DMS53 treated with DMSO at 0.1 percent for 48 hours (cell line): ENCODE measurements around the gene ZNF575.
"Not testable (repeated sequence)": the region's sequence is repeated elsewhere in the genome, so short reads cannot be mapped to it uniquely, and the experiment has no call there.

ENCODE experiments used
- DNase-seq: peaks from one replicate; lab custom pipeline; 2025; ENCODE audit not compliant: unreplicated experiment; lab: John Stamatoyannopoulos, UW

The ZNF575 gene

GRCh38 chr19:43507880-43508279 is 25.1 kb upstream of the ZNF575 start:
- DNase-seq, result no peak

- no peak for DNase-seq
These were observed 22.3 kb upstream of the ZNF575 start for GRCh38 chr19:43510713-43511112.

- DNase-seq, result no peak
These were observed 21.7 kb upstream of the ZNF575 start for GRCh38 chr19:43511324-43511723.

- not testable (repeated sequence) for DNase-seq
These were observed 20.6 kb upstream of the ZNF575 start for GRCh38 chr19:43512399-43512798.

- DNase-seq, result no peak
These were observed 14.9 kb upstream of the ZNF575 start for GRCh38 chr19:43518051-43518450.

- peak; percentile 71 for DNase-seq
These were observed 13.4 kb upstream of the ZNF575 start for GRCh38 chr19:43519436-43520088.

GRCh38 chr19:43522929-43523328 is 10.1 kb upstream of the ZNF575 start:
- DNase-seq, result no peak

GRCh38 chr19:43523696-43524095 is 9.3 kb upstream of the ZNF575 start:
- not testable (repeated sequence) for DNase-seq

GRCh38 chr19:43524922-43525835 is 7.8 kb upstream of the ZNF575 start:
- no peak for DNase-seq

- DNase-seq, result no peak
These were observed 6.9 kb upstream of the ZNF575 start for GRCh38 chr19:43525836-43526771.

GRCh38 chr19:43526884-43527859 is 5.8 kb upstream of the ZNF575 start, which contains the start of gene ETHE1:
ETHE1 (minus strand) TSS chr19:43527201; CDS start chr19:43527177, 24 bp downstream.
- peak; percentile 37 for DNase-seq

- peak; percentile 82 for DNase-seq
These were observed 4.9 kb upstream of the ZNF575 start for GRCh38 chr19:43527860-43528622.

- DNase-seq, result peak; percentile 42
These were observed 422 bp upstream of the ZNF575 start for GRCh38 chr19:43532571-43532961.

- peak; percentile 98 for DNase-seq
These were observed 737 bp downstream of the ZNF575 start for GRCh38 chr19:43533546-43534304.

GRCh38 chr19:43534305-43534815 is 1.4 kb downstream of the ZNF575 start:
- no peak for DNase-seq

- DNase-seq, result no peak
These were observed 2.1 kb downstream of the ZNF575 start for GRCh38 chr19:43534816-43535761.

- no peak for DNase-seq
These were observed 5.9 kb downstream of the ZNF575 start for GRCh38 chr19:43538922-43539321.
